DND-41 (cell line): ENCODE data around the gene SGTA.

Experiments
- ATAC-seq: fragments of 200-7000 bp; cut with Tn5 transposase; 3 replicates; pipeline ENCODE4 v1.9.1; 2021; ENCODE audit warnings: low read depth; ENCODE audit not compliant: insufficient read depth
- DNase-seq: peaks from one replicate; pipeline ENCODE4 v3.0.0-alpha.2; 2020
- H2AFZ ChIP-seq: 2 replicates; pipeline ENCODE4 v1.6.0; 2012; ENCODE audit warnings: low read depth, low read length
- H3K27ac ChIP-seq: 2 replicates; pipeline ENCODE4 v1.5.1; 2012; ENCODE audit warnings: low read length, inconsistent platforms
- H3K27me3 ChIP-seq: fragments of 200-600 bp; sonication (generic); 2 replicates; pipeline ENCODE4 v1.6.0; 2012; ENCODE audit warnings: low read length, mild to moderate bottlenecking, inconsistent platforms; ENCODE audit not compliant: insufficient read depth, poor library complexity
- H3K36me3 ChIP-seq: 2 replicates; pipeline ENCODE4 v1.5.1; 2012; ENCODE audit warnings: low read length, inconsistent platforms; ENCODE audit not compliant: insufficient read depth
- H3K4me1 ChIP-seq: 2 replicates; pipeline ENCODE4 v1.5.1; 2012; ENCODE audit warnings: mild to moderate bottlenecking, low read length; ENCODE audit not compliant: insufficient read depth
- H3K4me2 ChIP-seq: 2 replicates; pipeline ENCODE4 v1.6.0; 2012; ENCODE audit warnings: mild to moderate bottlenecking, moderate library complexity, low read length, inconsistent platforms; ENCODE audit not compliant: insufficient read depth
- H3K4me3 ChIP-seq, 2 experiments: fragments of 200-600 bp in 1 of 2; shearing (Covaris generic) in 1 of 2; 2 replicates each; pipeline ENCODE4 v1.5.1; 2012 to 2016; ENCODE audit warnings: inconsistent platforms in 2 of 2, low read length in 2 of 2, mild to moderate bottlenecking in 2 of 2, low read depth in 1 of 2, moderate library complexity in 1 of 2
- H3K79me2 ChIP-seq: 2 replicates; pipeline ENCODE4 v1.6.0; 2012; ENCODE audit warnings: low read length, inconsistent platforms; ENCODE audit not compliant: insufficient read depth
- H3K9ac ChIP-seq: 2 replicates; pipeline ENCODE4 v1.6.0; 2012; ENCODE audit warnings: low read depth, mild to moderate bottlenecking, inconsistent platforms, low read length, moderate library complexity
- H3K9me3 ChIP-seq: 2 replicates; pipeline ENCODE4 v1.5.1; 2012; ENCODE audit warnings: low read length, moderate library complexity, mild to moderate bottlenecking, inconsistent platforms; ENCODE audit not compliant: insufficient read depth, severe bottlenecking
- H4K20me1 ChIP-seq: 2 replicates; pipeline ENCODE4 v1.6.0; 2012; ENCODE audit warnings: low read length; ENCODE audit not compliant: insufficient read depth
- CTCF ChIP-seq: IDR thresholded peaks from 2 replicates; pipeline ENCODE4 v1.5.1; 2012; ENCODE audit warnings: borderline replicate concordance, low read length, moderate library complexity, mild to moderate bottlenecking; ENCODE audit not compliant: poor library complexity, severe bottlenecking; ENCODE audit errors: extremely low read depth
- EZH2 ChIP-seq: IDR thresholded peaks from 3 replicates; pipeline ENCODE4 v1.6.1; 2012; ENCODE audit warnings: borderline replicate concordance, low read depth, mild to moderate bottlenecking, moderate library complexity, low read length, inconsistent platforms; ENCODE audit not compliant: severe bottlenecking

SGTA gene

GRCh38 chr19:2815923-2816322 is 32.9 kb upstream of the SGTA start:
- H3K27ac ChIP-seq, result no peak overlapping the region
- ATAC-seq (no peak), DNase-seq (no peak)
- peaks cover 37% of the 10 kb centered on the region for H3K36me3 ChIP-seq
- H4K20me1 ChIP-seq, result no peaks in the 10 kb centered on the region
- no peak overlapping the region for H3K4me3 ChIP-seq
- no peaks in the 10 kb centered on the region for H3K27me3 ChIP-seq
- TF ChIP-seq CTCF, result no peak
- no peak for TF ChIP-seq EZH2
- no peak overlapping the region for H3K4me2 ChIP-seq
- peaks cover 6% of the 10 kb centered on the region for H3K79me2 ChIP-seq
- H2AFZ ChIP-seq, result no peak overlapping the region
- peaks cover 14% of the 10 kb centered on the region for H3K4me1 ChIP-seq
- H3K9ac ChIP-seq, result no peak overlapping the region
- no peaks in the 10 kb centered on the region for H3K9me3 ChIP-seq

- peaks cover 44% of the 10 kb centered on the region for H3K36me3 ChIP-seq
- no peak overlapping the region for H3K9ac ChIP-seq
- H3K4me3 ChIP-seq, result no peak overlapping the region
- TF ChIP-seq CTCF (no peak), EZH2 (no peak)
- ATAC-seq (no peak), DNase-seq (no peak)
- no peak overlapping the region for H3K4me2 ChIP-seq
- peaks cover 7% of the 10 kb centered on the region for H3K4me1 ChIP-seq
- H3K27ac ChIP-seq, result no peak overlapping the region
- no peaks in the 10 kb centered on the region for H4K20me1 ChIP-seq
- no peaks in the 10 kb centered on the region for H3K9me3 ChIP-seq
- peaks cover 3% of the 10 kb centered on the region for H3K79me2 ChIP-seq
- no peak overlapping the region for H2AFZ ChIP-seq
- H3K27me3 ChIP-seq, result no peaks in the 10 kb centered on the region
Measured at GRCh38 chr19:2815191-2815614, 32.1 kb upstream of the SGTA start.

DNA sequence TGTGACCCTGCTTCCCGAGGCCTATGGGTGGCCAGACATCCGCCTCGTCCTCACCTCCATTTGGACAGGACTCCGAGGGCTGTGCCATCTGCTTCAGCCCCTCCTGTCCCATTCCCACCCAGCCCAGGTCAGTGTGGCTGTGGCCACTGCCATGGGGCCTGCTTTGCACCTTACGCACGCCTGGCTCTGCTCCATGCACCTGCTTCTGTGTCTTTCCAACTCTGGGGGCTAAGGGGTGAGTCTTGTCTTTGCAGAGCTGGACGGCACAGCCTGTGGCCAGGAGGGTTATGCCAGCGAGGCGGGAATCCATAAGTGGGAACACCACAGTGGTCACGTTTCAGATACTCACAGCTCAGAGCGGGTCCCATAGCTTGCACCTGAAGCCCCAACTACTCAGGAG is 31.4 kb upstream of the SGTA start:
- no peak for DNase-seq
- peaks cover 51% of the 10 kb centered on the region for H3K36me3 ChIP-seq
- no peaks in the 10 kb centered on the region for H3K9me3 ChIP-seq
- H3K27me3 ChIP-seq, result no peaks in the 10 kb centered on the region
- peaks cover 5% of the 10 kb centered on the region for H3K4me1 ChIP-seq
- H3K79me2 ChIP-seq, result no peaks in the 10 kb centered on the region
- no peak for TF ChIP-seq EZH2
- TF ChIP-seq CTCF, result no peak
- no peak for ATAC-seq
- H3K4me3 ChIP-seq, result no peak overlapping the region
- no peak overlapping the region for H3K4me2 ChIP-seq
- H2AFZ ChIP-seq, result no peak overlapping the region
- H3K27ac ChIP-seq, result no peak overlapping the region
- no peak overlapping the region for H3K9ac ChIP-seq
- no peaks in the 10 kb centered on the region for H4K20me1 ChIP-seq
